Transverse colon (tissue), 4 donors: ENCODE measurements around the gene SLC50A1. TPM values are rescaled to one million over a fixed set of nuclear protein-coding genes. Genes with fewer than 3 reads are reported as not detected.
"Not testable (repeated sequence)": the region's sequence is repeated elsewhere in the genome, so short reads cannot be mapped to it uniquely, and the experiment has no call there.

Experiments used
- DNase-seq: peaks from one replicate; pipeline ENCODE4 v3.0.0-alpha.2; 2019
- H3K27ac ChIP-seq, 4 donors: fragments of 200-600 bp; sonication (generic); 2 replicates each; pipeline ENCODE4 v1.5.1; 2016 to 2018; ENCODE audit warnings: inconsistent platforms in 4 of 4
- H3K27me3 ChIP-seq: fragments of 200-600 bp; sonication (generic); 2 replicates; pipeline ENCODE4 v1.5.1; 2017; ENCODE audit warnings: inconsistent platforms
- H3K36me3 ChIP-seq, 4 donors: fragments of 200-600 bp; sonication (generic); 2 replicates each; pipeline ENCODE4 v1.5.1; 2017 to 2019; ENCODE audit warnings: inconsistent platforms in 4 of 4
- H3K4me1 ChIP-seq, 4 donors: fragments of 200-600 bp; sonication (generic); 2 replicates each; pipeline ENCODE4 v1.5.1; 2017 to 2020; ENCODE audit warnings: inconsistent platforms in 4 of 4
- H3K4me3 ChIP-seq, 4 donors: fragments of 200-600 bp; sonication (generic); 1 replicate in 1 of 4; 2 replicates in 3 of 4; pipeline versions ENCODE4 v1.5.1 to v1.6.1; 2017 to 2019; ENCODE audit warnings: inconsistent platforms in 4 of 4
- H3K9me3 ChIP-seq, 2 donors: fragments of 200-600 bp; sonication (generic); 2 replicates each; pipeline ENCODE4 v1.5.1; 2017 to 2019; ENCODE audit warnings: inconsistent platforms in 2 of 2
- EP300 ChIP-seq: sonication (generic); formaldehyde crosslinking; IDR thresholded peaks from one replicate; pipeline ENCODE4 v1.6.1; 2017; ENCODE audit warnings: antibody characterized with exemption, low read depth
- POLR2A ChIP-seq: fragments of 450-650 bp; IDR thresholded peaks from one replicate; pipeline ENCODE4 v1.6.1; 2016; ENCODE audit warnings: antibody characterized with exemption, mild to moderate bottlenecking, moderate library complexity
- POLR2AphosphoS5 ChIP-seq, 3 donors: sonication (generic); formaldehyde crosslinking; IDR thresholded peaks; one replicate each; pipeline ENCODE4 v1.6.1; 2016; ENCODE audit warnings: antibody characterized with exemption in 3 of 3
- WGBS, 2 donors: methylation state at CpG; one replicate each; pipeline ENCODE4 v1.1.5; 2018; ENCODE audit warnings: low coverage in 1 of 2; 5-methylcytosine and 5-hydroxymethylcytosine counted together
- in situ Hi-C, 4 donors: fragments of 200-750 bp; cut with MboI; loops; one replicate each; pipeline versions ENCODE4 v1.15.0 to v1.15.1; 2017; ENCODE audit warnings: low sequenced_read_pairs in 3 of 4, low pct_ligation_motif_present in 1 of 4, low pct_unique_long_range_greater_than_20kb in 1 of 4
- intact Hi-C: fragments of 100-400 bp; cut with DNase I; formaldehyde crosslinking; loops from one replicate; pipeline ENCODE4 v1.15.1; 2023; ENCODE audit warnings: low total_unique reads
- total RNA-seq, 4 donors: library from RNA; depleted of rRNA; stranded (reverse); fragments of >200 nt; gene quantifications; one replicate each; pipeline ENCODE4 v1.1.0, GENCODE V29; 2016
- TF ChIP-seq, protein P1 (sequence below), 5 experiments: fragments of 200-600 bp in 3 of 5; fragments of 450-650 bp in 2 of 5; sonication (generic) in 3 of 5; IDR thresholded peaks; 1 replicate in 2 of 5; 2 replicates in 3 of 5; pipeline ENCODE4 v1.5.1; 2016 to 2017; ENCODE audit warnings: antibody characterized with exemption in 5 of 5, inconsistent platforms in 3 of 5, mild to moderate bottlenecking in 2 of 5, moderate library complexity in 1 of 5

SLC50A1 gene
- total RNA-seq, 4 donors from 2014 or later, result 5.2 to 199 (median 44.4) TPM

DNA sequence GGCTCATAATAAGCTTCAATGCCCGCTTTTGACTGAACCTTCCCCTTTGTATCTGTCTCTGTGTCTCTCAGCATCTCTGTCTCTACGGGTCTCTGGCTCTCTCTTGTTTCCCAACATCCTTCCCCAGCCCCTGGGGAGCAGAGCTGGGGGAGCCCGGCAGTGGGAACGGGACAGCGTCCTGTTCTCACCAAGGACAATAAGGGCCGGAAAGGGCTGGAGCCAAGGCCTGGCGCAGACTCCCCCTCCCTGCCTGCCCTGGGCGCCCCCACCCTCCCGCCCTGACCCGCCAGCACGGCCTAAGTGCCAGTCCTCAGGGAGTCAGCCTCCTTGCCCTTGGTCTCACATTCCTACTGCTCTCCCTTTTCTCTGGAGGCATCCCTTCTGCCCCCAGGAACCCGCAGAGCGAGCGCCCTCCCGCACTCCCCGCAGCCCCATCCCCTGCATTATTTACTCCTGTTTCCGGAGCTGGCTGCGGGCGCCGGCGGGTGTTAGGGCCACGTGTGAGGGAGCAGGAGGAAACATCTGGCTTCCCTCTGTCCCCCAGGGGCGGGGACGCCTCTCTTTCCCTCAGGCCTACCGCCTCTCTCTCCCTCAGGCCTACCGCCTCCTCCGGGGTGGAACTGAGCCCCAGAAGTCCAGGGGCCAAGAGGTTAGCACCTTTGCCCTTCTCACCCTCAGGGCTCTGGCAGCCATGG lies 31.0 kb downstream of the SLC50A1 start:
- in situ Hi-C loops (loop anchor here (5.0 to 25.0 kb wide), 3 partner anchors 72 to 254 kb away; no protein-coding TSS in a partner anchor), intact Hi-C loops (loop anchor here (2.0 kb wide), 1 partner anchor 72 kb away; no protein-coding TSS in a partner anchor)
- WGBS, 2 donors, result 42 to 83% methylated on average over 2 to 27 of the region's 27 CpGs
- peaks cover 9 to 17% (median 11%) of the 10 kb centered on the region in 4 donors for H3K4me1 ChIP-seq
- no peaks in the 10 kb centered on the region for H3K9me3 ChIP-seq
- no peaks in the 10 kb centered on the region for H3K27me3 ChIP-seq
- peak overlapping the region in 2 of 4 donors; percentile 46 to 54 for H3K27ac ChIP-seq
- no peak for TF ChIP-seq EP300
- DNase-seq, result peak; percentile 31
- no peak overlapping the region for H3K4me3 ChIP-seq
- H3K36me3 ChIP-seq, result no peaks in the 10 kb centered on the region

DNA sequence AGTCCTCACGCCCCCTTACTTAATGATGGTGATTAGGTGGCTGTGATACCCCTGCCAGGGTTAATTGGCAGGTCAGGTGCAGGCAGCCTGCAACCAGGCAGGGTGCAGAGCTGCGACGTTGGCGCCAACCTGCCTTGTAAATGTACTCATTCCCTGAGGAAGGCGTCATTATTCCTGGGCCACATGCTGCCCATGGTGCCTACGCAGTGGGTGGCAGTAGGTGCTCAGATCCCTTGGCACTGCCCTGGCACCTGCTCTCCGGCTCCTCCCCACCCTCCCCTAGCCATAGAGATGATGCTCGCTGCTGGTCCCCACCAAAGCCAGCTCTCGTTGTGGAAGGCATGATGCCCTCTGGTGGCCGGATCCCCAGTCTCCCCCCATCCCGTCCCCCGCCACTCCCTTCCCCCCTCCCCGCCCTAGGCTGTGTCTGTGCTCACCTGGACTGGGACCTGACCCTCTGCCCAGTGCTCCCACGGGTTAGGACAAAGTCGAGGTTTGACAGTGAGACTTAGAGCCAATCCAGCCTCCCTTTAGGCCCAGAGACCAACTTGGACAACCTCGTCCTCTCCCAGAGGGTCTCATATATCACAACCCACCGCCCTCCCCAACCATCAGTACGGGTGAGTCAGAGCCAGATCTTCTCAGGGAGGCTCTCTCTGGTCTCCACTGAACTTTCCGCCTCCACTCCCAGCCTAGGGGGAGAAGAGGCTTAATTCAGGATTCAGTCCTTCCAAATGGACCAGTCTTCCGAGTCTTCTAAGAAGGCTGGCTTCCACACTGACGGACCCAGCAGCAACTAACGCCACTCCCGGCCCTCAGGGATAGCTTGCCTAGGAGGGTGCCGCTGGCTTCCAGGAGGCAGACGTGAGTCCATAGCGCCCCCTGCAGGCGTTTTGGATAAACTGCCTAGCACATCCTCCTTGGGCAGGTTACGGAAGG lies 31.8 kb downstream of the SLC50A1 start:
- 6% methylated on average over 23 of the region's 28 CpGs; no CpG with 5 or more reads in 1 of the 2 donors for WGBS, 2 donors
- TF ChIP-seq, protein P1, sequence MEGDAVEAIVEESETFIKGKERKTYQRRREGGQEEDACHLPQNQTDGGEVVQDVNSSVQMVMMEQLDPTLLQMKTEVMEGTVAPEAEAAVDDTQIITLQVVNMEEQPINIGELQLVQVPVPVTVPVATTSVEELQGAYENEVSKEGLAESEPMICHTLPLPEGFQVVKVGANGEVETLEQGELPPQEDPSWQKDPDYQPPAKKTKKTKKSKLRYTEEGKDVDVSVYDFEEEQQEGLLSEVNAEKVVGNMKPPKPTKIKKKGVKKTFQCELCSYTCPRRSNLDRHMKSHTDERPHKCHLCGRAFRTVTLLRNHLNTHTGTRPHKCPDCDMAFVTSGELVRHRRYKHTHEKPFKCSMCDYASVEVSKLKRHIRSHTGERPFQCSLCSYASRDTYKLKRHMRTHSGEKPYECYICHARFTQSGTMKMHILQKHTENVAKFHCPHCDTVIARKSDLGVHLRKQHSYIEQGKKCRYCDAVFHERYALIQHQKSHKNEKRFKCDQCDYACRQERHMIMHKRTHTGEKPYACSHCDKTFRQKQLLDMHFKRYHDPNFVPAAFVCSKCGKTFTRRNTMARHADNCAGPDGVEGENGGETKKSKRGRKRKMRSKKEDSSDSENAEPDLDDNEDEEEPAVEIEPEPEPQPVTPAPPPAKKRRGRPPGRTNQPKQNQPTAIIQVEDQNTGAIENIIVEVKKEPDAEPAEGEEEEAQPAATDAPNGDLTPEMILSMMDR (IDR thresholded peaks at IDR 0.05), result peak; percentile 86 to 97 (median 93)
- TF ChIP-seq EP300, result no peak
- H3K27ac ChIP-seq, result peak overlapping the region in 3 of 4 donors; percentile 28 to 54 (median 46)
- no peaks in the 10 kb centered on the region for H3K27me3 ChIP-seq
- no peaks in the 10 kb centered on the region for H3K36me3 ChIP-seq
- DNase-seq, result peak; percentile 94
- intact Hi-C loops, result loop anchor here (2.0 kb wide), 1 partner anchor 73 kb away; no protein-coding TSS in a partner anchor
- H3K4me3 ChIP-seq, result no peak overlapping the region
- in situ Hi-C loops, result loop anchor here (5.0 to 25.0 kb wide), 3 partner anchors 73 to 255 kb away; no protein-coding TSS in a partner anchor
- H3K4me1 ChIP-seq, result peaks cover 15 to 24% (median 18%) of the 10 kb centered on the region in 4 donors
- H3K9me3 ChIP-seq, result no peaks in the 10 kb centered on the region

DNA sequence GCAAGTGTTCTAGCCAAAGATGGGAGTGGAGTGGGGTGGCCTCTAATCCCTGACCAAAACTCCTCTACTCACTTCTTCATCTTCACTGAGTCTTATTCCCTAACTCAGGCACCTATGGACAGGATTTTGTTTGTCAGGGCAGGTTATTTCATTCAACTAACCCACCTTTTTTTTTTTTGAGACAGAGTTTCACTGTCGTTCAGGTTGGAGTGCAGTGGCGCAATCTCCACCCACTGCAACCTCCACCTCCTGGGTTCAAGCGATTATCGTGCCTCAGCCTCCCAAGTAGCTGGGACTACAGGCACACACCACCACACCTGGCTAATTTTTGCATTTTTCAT lies 32.4 kb downstream of the SLC50A1 start:
- H3K27ac ChIP-seq, DNase-seq, intact Hi-C loops, H3K36me3 ChIP-seq, H3K27me3 ChIP-seq, H3K4me3 ChIP-seq, H3K9me3 ChIP-seq: not testable (repeated sequence)
- peaks cover 15 to 26% (median 21%) of the 10 kb centered on the region in 4 donors for H3K4me1 ChIP-seq
- in situ Hi-C loops, result loop anchor here (5.0 to 25.0 kb wide), 3 partner anchors 73 to 256 kb away; no protein-coding TSS in a partner anchor
- WGBS, 2 donors, result 26 to 40% methylated on average over 4 of the region's 4 CpGs

DNA sequence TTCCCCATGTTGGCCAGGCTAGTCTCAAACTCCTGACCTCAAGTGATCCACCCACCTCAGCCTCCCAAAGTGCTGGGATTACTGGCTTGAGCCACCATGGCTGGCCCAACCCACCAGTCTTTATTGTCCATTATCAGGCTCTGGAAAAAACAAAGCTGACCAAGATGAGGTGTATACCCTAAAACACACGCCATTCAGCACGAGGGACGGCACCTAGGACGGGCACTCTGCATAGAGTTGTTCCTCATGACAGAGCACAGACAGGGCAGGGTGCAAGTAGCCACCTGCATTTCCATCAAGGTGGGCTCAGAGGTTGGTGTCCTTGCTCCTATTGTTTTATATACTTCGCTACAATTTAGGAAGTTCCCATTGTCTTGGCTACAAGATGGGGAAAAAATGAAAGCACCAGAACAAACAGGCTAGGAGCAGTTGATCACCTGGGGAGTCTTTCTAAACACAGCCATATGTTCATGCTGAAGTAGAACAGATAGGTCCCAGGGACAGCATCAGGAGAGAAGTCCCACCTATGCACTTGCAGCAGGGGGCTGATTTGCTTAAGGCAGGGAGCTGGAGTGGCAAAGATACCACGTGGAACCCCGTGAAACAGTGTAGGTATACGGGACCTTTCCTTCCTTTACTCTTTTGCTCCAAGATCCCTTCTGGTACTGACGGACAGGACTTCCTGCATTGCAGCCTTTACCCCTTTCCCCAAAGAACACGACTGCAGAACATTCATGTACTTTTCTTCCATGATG lies 33.0 kb downstream of the SLC50A1 start:
- Histone ChIP-seq H3K27me3 (no peaks in the 10 kb centered on the region), H3K36me3 (no peaks in the 10 kb centered on the region), H3K27ac (no peak overlapping the region), H3K4me3 (no peak overlapping the region), H3K4me1 (peaks cover 15 to 30% (median 24%) of the 10 kb centered on the region in 4 donors), H3K9me3 (no peaks in the 10 kb centered on the region)
- in situ Hi-C loops (loop anchor here (5.0 to 25.0 kb wide), 3 partner anchors 74 to 256 kb away; no protein-coding TSS in a partner anchor), intact Hi-C loops (no loop called here)
- DNase-seq, result no peak
- TF ChIP-seq, protein P1 (IDR thresholded peaks at IDR 0.05), result no peak
- TF ChIP-seq POLR2AphosphoS5 (IDR thresholded peaks at IDR 0.05) (no peak), POLR2A (no peak), EP300 (no peak)
- 73 to 74% methylated on average over 3 to 10 of the region's 10 CpGs for WGBS, 2 donors
